CD14-positive monocyte (primary cell): Measurements from ENCODE around the gene DPF3. TPM values are rescaled to one million over a fixed set of nuclear protein-coding genes. Genes with fewer than 3 reads are reported as not detected.

Experiments
- DNase-seq, 3 donors: peaks; one replicate each; pipeline ENCODE4 v3.0.0-alpha.2; 2011 to 2022
- H2AFZ ChIP-seq: 2 replicates; pipeline ENCODE4 v1.6.0; 2012; ENCODE audit warnings: mild to moderate bottlenecking, low read depth, low read length, inconsistent platforms; ENCODE audit not compliant: insufficient read depth, poor library complexity, severe bottlenecking
- H3K27ac ChIP-seq, 2 donors: 1 replicate in 1 of 2; 2 replicates in 1 of 2; pipeline ENCODE4 v1.5.1; 2012 to 2013; ENCODE audit warnings: low read length in 2 of 2, control low read depth in 1 of 2, inconsistent platforms in 1 of 2, low read depth in 1 of 2, mild to moderate bottlenecking in 1 of 2
- H3K27me3 ChIP-seq, 2 donors: one replicate each; pipeline versions ENCODE4 v1.6.0 to v1.6.1; 2011 to 2013; ENCODE audit warnings: low read length in 2 of 2; ENCODE audit not compliant: control insufficient read depth in 2 of 2, insufficient read depth in 2 of 2
- H3K36me3 ChIP-seq, 2 donors: replicated peaks in 1 of 2; 1 replicate in 1 of 2; 2 replicates in 1 of 2; pipeline versions ENCODE4 v1.5.1 to v1.6.1; 2012 to 2013; ENCODE audit warnings: low read length in 2 of 2, control low read depth in 1 of 2, inconsistent platforms in 1 of 2, mild to moderate bottlenecking in 1 of 2; ENCODE audit not compliant: insufficient read depth in 2 of 2, control insufficient read depth in 1 of 2
- H3K4me1 ChIP-seq, 2 donors: 1 replicate in 1 of 2; 2 replicates in 1 of 2; pipeline versions ENCODE4 v1.5.1 to v1.6.1; 2012 to 2013; ENCODE audit warnings: low read length in 2 of 2, control low read depth in 1 of 2, inconsistent platforms in 1 of 2, mild to moderate bottlenecking in 1 of 2, moderate library complexity in 1 of 2; ENCODE audit not compliant: insufficient read depth in 2 of 2, control insufficient read depth in 1 of 2
- H3K4me2 ChIP-seq: replicated peaks from 2 replicates; pipeline ENCODE3; 2012; ENCODE audit warnings: low read length, moderate library complexity, mild to moderate bottlenecking; ENCODE audit not compliant: poor library complexity, severe bottlenecking; ENCODE audit errors: extremely low read depth
- H3K4me3 ChIP-seq, 3 experiments: fragments of 200-600 bp in 1 of 3; sonication (generic) in 1 of 3; replicated peaks in 1 of 3; 1 replicate in 2 of 3; 2 replicates in 1 of 3; pipeline ENCODE4 v1.5.1; 2011 to 2013; ENCODE audit warnings: low read length in 3 of 3, mild to moderate bottlenecking in 3 of 3, control low read depth in 2 of 3, low read depth in 2 of 3, inconsistent platforms in 1 of 3, moderate library complexity in 1 of 3
- H3K79me2 ChIP-seq: 2 replicates; pipeline ENCODE4 v1.6.0; 2012; ENCODE audit warnings: mild to moderate bottlenecking, control low read depth, inconsistent platforms, low read length, moderate library complexity; ENCODE audit not compliant: insufficient read depth
- H3K9ac ChIP-seq: 2 replicates; pipeline ENCODE4 v1.6.0; 2017; ENCODE audit warnings: low read length, mild to moderate bottlenecking; ENCODE audit not compliant: insufficient read depth, poor library complexity, severe bottlenecking
- H3K9me3 ChIP-seq, 2 donors: replicated peaks in 1 of 2; 1 replicate in 1 of 2; 2 replicates in 1 of 2; pipeline versions ENCODE4 v1.5.1 to v1.6.1; 2012 to 2013; ENCODE audit warnings: low read length in 2 of 2, control low read depth in 1 of 2; ENCODE audit not compliant: control insufficient read depth in 1 of 2, insufficient read depth in 1 of 2
- H4K20me1 ChIP-seq: 2 replicates; pipeline ENCODE4 v1.6.0; 2012; ENCODE audit warnings: mild to moderate bottlenecking, low read length, control low read depth, moderate library complexity; ENCODE audit not compliant: insufficient read depth
- H3K27ac Mint-ChIP-seq, 7 donors: one replicate each; pipeline ENCODE4 v1.8.0; 2020; ENCODE audit warnings: mild to moderate bottlenecking in 7 of 7, mixed read lengths in 7 of 7, moderate library complexity in 6 of 7, inconsistent platforms in 2 of 7
- H3K27me3 Mint-ChIP-seq, 3 donors: one replicate each; pipeline ENCODE4 v1.8.0; 2021 to 2022; ENCODE audit warnings: low read depth in 3 of 3, mild to moderate bottlenecking in 3 of 3, mixed read lengths in 3 of 3, moderate library complexity in 3 of 3, inconsistent platforms in 1 of 3
- H3K36me3 Mint-ChIP-seq, 2 donors: one replicate each; pipeline ENCODE4 v1.8.0; 2020; ENCODE audit warnings: mixed read lengths in 2 of 2, inconsistent platforms in 1 of 2, mild to moderate bottlenecking in 1 of 2
- H3K4me1 Mint-ChIP-seq: one replicate; pipeline ENCODE4 v1.8.0; 2020; ENCODE audit warnings: mild to moderate bottlenecking, mixed read lengths
- H3K4me3 Mint-ChIP-seq, 2 donors: one replicate each; pipeline ENCODE4 v1.8.0; 2020; ENCODE audit warnings: mild to moderate bottlenecking in 2 of 2, mixed read lengths in 2 of 2, moderate library complexity in 1 of 2
- H3K9me3 Mint-ChIP-seq, 7 donors: one replicate each; pipeline ENCODE4 v1.8.0; 2020 to 2022; ENCODE audit warnings: mixed read lengths in 7 of 7, mild to moderate bottlenecking in 6 of 7, moderate library complexity in 6 of 7, inconsistent platforms in 2 of 7
- WGBS: methylation state at CpG from one replicate; pipeline ENCODE4 v1.1.5; 2013; ENCODE audit warnings: missing lambda C conversion rate; ENCODE audit not compliant: insufficient coverage; 5-methylcytosine and 5-hydroxymethylcytosine counted together
- intact Hi-C, 2 donors: fragments of 100-400 bp; cut with micrococcal nuclease; formaldehyde crosslinking; loops; one replicate each; pipeline versions ENCODE4 v1.15.0 to v1.15.1; 2023
- polyA plus RNA-seq, 3 donors: library from polyadenylated mRNA; depleted of rRNA in 1 of 3; unstranded in 2 of 3; stranded (reverse) in 1 of 3; fragments of 300-500 nt in 2 of 3; fragments of >200 nt in 1 of 3; fragmentation: Illumina TruSeq in 2 of 3; gene quantifications; 1 replicate in 2 of 3; 2 replicates in 1 of 3; pipeline ENCODE4 v1.2.3, GENCODE V29; 2012 to 2021
- TF ChIP-seq, protein P1 (sequence below): fragments of 200-600 bp; IDR thresholded peaks from one replicate; pipeline ENCODE4 v1.8.0; 2022; ENCODE audit warnings: antibody characterized with exemption, mild to moderate bottlenecking

Gene DPF3
- polyA plus RNA-seq, 3 donors, result 0.33 to 0.39 TPM; not detected in 1

DNA sequence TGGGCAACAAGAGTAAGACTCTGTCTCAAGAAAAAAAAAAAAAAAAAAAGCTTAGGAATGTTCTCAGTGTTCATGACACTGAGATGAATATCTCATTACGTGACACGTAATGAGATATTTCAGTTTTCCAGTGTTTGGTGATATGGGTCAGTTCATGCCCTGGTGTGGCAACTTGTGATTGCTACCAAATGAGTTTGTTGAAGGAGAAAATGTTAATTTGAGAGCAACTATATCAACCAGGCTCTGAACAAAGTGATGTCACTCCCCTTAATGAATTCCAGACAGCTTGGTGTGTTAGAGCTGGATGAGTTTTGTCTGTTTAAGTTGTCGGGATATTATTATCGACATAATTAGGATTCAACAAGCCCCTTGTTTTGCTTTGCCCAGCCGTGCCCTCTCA lies 211.7 kb downstream of the DPF3 start:
- H3K9ac ChIP-seq, result no peak overlapping the region
- TF ChIP-seq, protein P1, sequence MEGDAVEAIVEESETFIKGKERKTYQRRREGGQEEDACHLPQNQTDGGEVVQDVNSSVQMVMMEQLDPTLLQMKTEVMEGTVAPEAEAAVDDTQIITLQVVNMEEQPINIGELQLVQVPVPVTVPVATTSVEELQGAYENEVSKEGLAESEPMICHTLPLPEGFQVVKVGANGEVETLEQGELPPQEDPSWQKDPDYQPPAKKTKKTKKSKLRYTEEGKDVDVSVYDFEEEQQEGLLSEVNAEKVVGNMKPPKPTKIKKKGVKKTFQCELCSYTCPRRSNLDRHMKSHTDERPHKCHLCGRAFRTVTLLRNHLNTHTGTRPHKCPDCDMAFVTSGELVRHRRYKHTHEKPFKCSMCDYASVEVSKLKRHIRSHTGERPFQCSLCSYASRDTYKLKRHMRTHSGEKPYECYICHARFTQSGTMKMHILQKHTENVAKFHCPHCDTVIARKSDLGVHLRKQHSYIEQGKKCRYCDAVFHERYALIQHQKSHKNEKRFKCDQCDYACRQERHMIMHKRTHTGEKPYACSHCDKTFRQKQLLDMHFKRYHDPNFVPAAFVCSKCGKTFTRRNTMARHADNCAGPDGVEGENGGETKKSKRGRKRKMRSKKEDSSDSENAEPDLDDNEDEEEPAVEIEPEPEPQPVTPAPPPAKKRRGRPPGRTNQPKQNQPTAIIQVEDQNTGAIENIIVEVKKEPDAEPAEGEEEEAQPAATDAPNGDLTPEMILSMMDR, result no peak
- H3K4me1 ChIP-seq, result no peaks in the 10 kb centered on the region
- no peak overlapping the region for H2AFZ ChIP-seq
- no peak for DNase-seq
- no peak overlapping the region for H3K4me3 ChIP-seq
- no peaks in the 10 kb centered on the region for H3K36me3 Mint-ChIP-seq
- H3K36me3 ChIP-seq, result no peaks in the 10 kb centered on the region
- no peak overlapping the region for H3K27ac Mint-ChIP-seq
- H3K27me3 Mint-ChIP-seq, result peaks cover 4 to 9% (median 6%) of the 10 kb centered on the region in 3 donors
- no CpG with 5 or more reads among the region's 5 CpGs for WGBS
- H4K20me1 ChIP-seq, result no peaks in the 10 kb centered on the region
- no peaks in the 10 kb centered on the region for H3K9me3 ChIP-seq
- H3K79me2 ChIP-seq, result no peaks in the 10 kb centered on the region
- no peaks in the 10 kb centered on the region for H3K4me1 Mint-ChIP-seq
- no peaks in the 10 kb centered on the region for H3K27me3 ChIP-seq
- H3K4me3 Mint-ChIP-seq, result no peak overlapping the region
- no peak overlapping the region for H3K4me2 ChIP-seq
- intact Hi-C loops, result no loop called here
- H3K9me3 Mint-ChIP-seq, result peaks cover 0 to 3% (median 2%) of the 10 kb centered on the region in 7 donors
- no peak overlapping the region for H3K27ac ChIP-seq

DNA sequence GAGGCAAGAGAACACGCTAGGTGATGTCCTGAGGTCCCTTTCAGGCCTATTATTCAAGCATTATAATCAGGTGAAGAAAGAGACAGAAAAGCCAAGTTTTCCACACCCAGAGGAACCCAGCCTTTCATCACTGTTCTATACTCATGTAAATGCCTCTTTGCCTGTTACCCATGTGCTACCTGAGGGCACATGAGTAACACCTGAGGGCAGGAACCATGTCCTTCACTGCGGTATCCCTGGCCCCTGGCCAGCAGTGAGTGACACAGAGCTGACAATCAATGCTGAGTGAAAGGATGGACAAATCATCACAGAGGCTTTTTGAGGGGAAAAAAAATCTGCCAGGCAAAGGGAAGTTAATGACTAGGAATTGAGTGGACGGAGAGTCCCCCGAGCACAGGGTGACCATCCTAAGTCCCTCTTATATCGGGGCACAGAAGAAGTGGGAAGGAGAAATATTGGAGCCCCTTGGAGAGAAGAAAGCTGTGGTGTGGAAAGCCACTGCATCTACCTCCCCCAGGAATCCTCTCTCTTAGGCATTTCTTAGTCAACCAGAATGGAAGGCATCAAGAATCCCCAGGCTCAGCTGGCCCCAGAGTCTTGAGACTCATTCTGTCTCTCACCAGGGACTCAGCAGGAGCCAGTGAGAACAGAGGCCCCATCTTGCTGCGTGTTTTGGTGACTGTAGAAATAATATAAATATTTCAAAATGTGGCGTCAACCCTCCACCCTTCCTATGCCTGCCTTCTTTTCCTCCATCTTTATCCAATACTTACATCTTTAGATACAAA lies 212.9 kb downstream of the DPF3 start:
- no peak overlapping the region for H2AFZ ChIP-seq
- Mint-ChIP-seq H3K4me3 (no peak overlapping the region), H3K27ac (no peak overlapping the region), H3K9me3 (peaks cover 0 to 5% (median 0%) of the 10 kb centered on the region in 7 donors), H3K27me3 (peaks cover 5 to 9% (median 6%) of the 10 kb centered on the region in 3 donors), H3K36me3 (no peaks in the 10 kb centered on the region), H3K4me1 (no peaks in the 10 kb centered on the region)
- no peaks in the 10 kb centered on the region for H3K27me3 ChIP-seq
- H3K4me3 ChIP-seq, result no peak overlapping the region
- H3K9ac ChIP-seq, result no peak overlapping the region
- WGBS, result 100% methylated on average over 1 of the region's 7 CpGs
- no peaks in the 10 kb centered on the region for H4K20me1 ChIP-seq
- no peak for DNase-seq
- no peaks in the 10 kb centered on the region for H3K9me3 ChIP-seq
- no peak overlapping the region for H3K27ac ChIP-seq
- H3K36me3 ChIP-seq, result no peaks in the 10 kb centered on the region
- H3K4me2 ChIP-seq, result no peak overlapping the region
- TF ChIP-seq, protein P1, result no peak
- no peaks in the 10 kb centered on the region for H3K79me2 ChIP-seq
- H3K4me1 ChIP-seq, result no peaks in the 10 kb centered on the region
- intact Hi-C loops, result no loop called here
